Karpas-422 (cell line): ENCODE measurements around the gene PALD1. TPM values are rescaled to one million over a fixed set of nuclear protein-coding genes. Genes with fewer than 3 reads are reported as not detected.

ENCODE experiments used
- DNase-seq: peaks from one replicate; pipeline ENCODE4 v3.0.0-alpha.2; 2015
- H2AFZ ChIP-seq: fragments of 200-600 bp; sonication (generic); 2 replicates; pipeline ENCODE4 v1.6.1; 2014; ENCODE audit warnings: antibody characterized with exemption, low read length, mixed read lengths
- H3K27ac ChIP-seq: fragments of 200-600 bp; sonication (generic); 2 replicates; pipeline ENCODE4 v1.5.1; 2014; ENCODE audit warnings: mild to moderate bottlenecking, low read length, moderate library complexity
- H3K27me3 ChIP-seq: fragments of 200-600 bp; sonication (generic); 2 replicates; pipeline ENCODE4 v1.6.1; 2014; ENCODE audit warnings: low read length, mixed read lengths
- H3K36me3 ChIP-seq: fragments of 200-600 bp; sonication (generic); 2 replicates; pipeline ENCODE4 v1.6.1; 2014; ENCODE audit warnings: low read length, mixed read lengths; ENCODE audit not compliant: insufficient read depth
- H3K4me1 ChIP-seq: fragments of 200-600 bp; sonication (generic); 2 replicates; pipeline ENCODE4 v1.6.1; 2014; ENCODE audit warnings: mild to moderate bottlenecking, low read length, mixed read lengths
- H3K4me2 ChIP-seq: fragments of 200-600 bp; sonication (generic); 2 replicates; pipeline ENCODE4 v1.6.1; 2014; ENCODE audit warnings: low read length, low read depth, mild to moderate bottlenecking; ENCODE audit not compliant: poor library complexity, severe bottlenecking
- H3K4me3 ChIP-seq: fragments of 200-600 bp; sonication (generic); 2 replicates; pipeline ENCODE4 v1.5.1; 2014; ENCODE audit warnings: mild to moderate bottlenecking, antibody characterized with exemption, low read length, mixed read lengths
- H3K79me2 ChIP-seq: fragments of 200-600 bp; sonication (generic); 2 replicates; pipeline ENCODE4 v1.6.1; 2014; ENCODE audit warnings: mild to moderate bottlenecking, low read length, mixed read lengths
- H3K9ac ChIP-seq: fragments of 200-600 bp; sonication (generic); 2 replicates; pipeline ENCODE4 v1.6.0; 2014; ENCODE audit warnings: low read length
- H3K9me2 ChIP-seq: fragments of 200-600 bp; sonication (generic), shearing (Covaris generic); replicated peaks from 2 replicates; pipeline ENCODE4 v1.6.0; 2014; ENCODE audit warnings: mild to moderate bottlenecking, low read length, moderate library complexity; ENCODE audit not compliant: insufficient read depth
- H3K9me3 ChIP-seq: fragments of 300-700, 200-600 bp; sonication (generic); 2 replicates; pipeline ENCODE4 v1.6.1; 2014; ENCODE audit warnings: low read length, mixed read lengths
- H4K20me1 ChIP-seq: fragments of 200-600 bp; sonication (generic); 2 replicates; pipeline ENCODE4 v1.6.1; 2014; ENCODE audit warnings: mild to moderate bottlenecking, antibody characterized with exemption, low read length, low read depth; ENCODE audit not compliant: insufficient read depth
- total RNA-seq: library from RNA; depleted of rRNA; stranded (reverse); fragments of >200 nt; shearing (Covaris generic); gene quantifications from 2 replicates; pipeline ENCODE4 v1.2.3, GENCODE V29; 2014; ENCODE audit warnings: low replicate concordance

The PALD1 gene
- total RNA-seq, 1 experiment from 2014 or later: 54.7 TPM

- Histone ChIP-seq H3K9me2 (no peaks in the 10 kb centered on the region), H3K4me3 (no peak overlapping the region), H3K9ac (no peak overlapping the region), H3K27ac (0 out of 2 replicates have a peak overlapping the region, but pooled peaks have one; percentile 0), H3K79me2 (peaks cover 100% of the 10 kb centered on the region), H3K27me3 (no peaks in the 10 kb centered on the region), H2AFZ (no peak overlapping the region), H3K36me3 (peaks cover 3% of the 10 kb centered on the region), H3K4me2 (no peak overlapping the region), H4K20me1 (peaks cover 4% of the 10 kb centered on the region; the same call in 1 of the 2 replicates), H3K4me1 (peaks cover 68% of the 10 kb centered on the region), H3K9me3 (no peaks in the 10 kb centered on the region)
- DNase-seq: no peak
Observed at GRCh38 chr10:70500812-70501301, 22.3 kb downstream of the PALD1 start.

GRCh38 chr10:70502406-70502805, 23.8 kb downstream of the PALD1 start:
- H3K4me2 ChIP-seq: no peak overlapping the region
- H3K9me2 ChIP-seq: no peaks in the 10 kb centered on the region
- peaks cover 96% of the 10 kb centered on the region for H3K79me2 ChIP-seq
- no peak overlapping the region for H3K4me3 ChIP-seq
- no peak overlapping the region for H2AFZ ChIP-seq
- peaks cover 4% of the 10 kb centered on the region; the same call in 1 of the 2 replicates for H4K20me1 ChIP-seq
- H3K9ac ChIP-seq: no peak overlapping the region
- H3K27ac ChIP-seq: no peak overlapping the region
- H3K36me3 ChIP-seq: no peaks in the 10 kb centered on the region
- H3K9me3 ChIP-seq: no peaks in the 10 kb centered on the region
- DNase-seq: no peak
- H3K27me3 ChIP-seq: no peaks in the 10 kb centered on the region
- H3K4me1 ChIP-seq: peaks cover 62% of the 10 kb centered on the region

- Histone ChIP-seq H3K4me1 (peaks cover 64% of the 10 kb centered on the region), H3K27me3 (no peaks in the 10 kb centered on the region), H4K20me1 (peaks cover 2% of the 10 kb centered on the region; the same call in 1 of the 2 replicates), H3K9ac (no peak overlapping the region), H3K79me2 (peaks cover 96% of the 10 kb centered on the region), H3K9me2 (no peaks in the 10 kb centered on the region), H3K9me3 (no peaks in the 10 kb centered on the region), H3K4me2 (no peak overlapping the region), H3K27ac (peak overlapping the region; percentile 36; the same call in 1 of the 2 replicates), H2AFZ (no peak overlapping the region), H3K36me3 (no peaks in the 10 kb centered on the region), H3K4me3 (no peak overlapping the region)
- no peak for DNase-seq
Observed at GRCh38 chr10:70503776-70504175, 25.2 kb downstream of the PALD1 start.

- Histone ChIP-seq H2AFZ (no peak overlapping the region), H3K27me3 (no peaks in the 10 kb centered on the region), H3K9me3 (no peaks in the 10 kb centered on the region), H3K79me2 (peaks cover 96% of the 10 kb centered on the region), H4K20me1 (no peaks in the 10 kb centered on the region; the same call in 1 of the 2 replicates), H3K9ac (no peak overlapping the region), H3K4me3 (no peak overlapping the region), H3K27ac (no peak overlapping the region), H3K4me1 (peaks cover 64% of the 10 kb centered on the region), H3K36me3 (no peaks in the 10 kb centered on the region), H3K4me2 (no peak overlapping the region), H3K9me2 (no peaks in the 10 kb centered on the region)
- no peak for DNase-seq
Observed at GRCh38 chr10:70504521-70505358, 26.2 kb downstream of the PALD1 start.

- peaks cover 96% of the 10 kb centered on the region for H3K79me2 ChIP-seq
- H4K20me1 ChIP-seq: no peaks in the 10 kb centered on the region; the same call in 1 of the 2 replicates
- no peak overlapping the region for H3K4me3 ChIP-seq
- no peak overlapping the region for H3K9ac ChIP-seq
- no peak for DNase-seq
- H3K4me1 ChIP-seq: peaks cover 66% of the 10 kb centered on the region
- H3K4me2 ChIP-seq: no peak overlapping the region
- no peaks in the 10 kb centered on the region for H3K36me3 ChIP-seq
- no peaks in the 10 kb centered on the region for H3K9me2 ChIP-seq
- H3K27me3 ChIP-seq: no peaks in the 10 kb centered on the region
- H3K27ac ChIP-seq: no peak overlapping the region
- H2AFZ ChIP-seq: no peak overlapping the region
- H3K9me3 ChIP-seq: no peaks in the 10 kb centered on the region
Observed at GRCh38 chr10:70505908-70506307, 27.3 kb downstream of the PALD1 start.

GRCh38 chr10:70507966-70508365, 29.4 kb downstream of the PALD1 start:
- peak overlapping the region; percentile 84 for H3K27ac ChIP-seq
- H3K4me1 ChIP-seq: peaks cover 76% of the 10 kb centered on the region

GRCh38 chr10:70508912-70509756, 30.6 kb downstream of the PALD1 start:
- H3K79me2 ChIP-seq: peaks cover 93% of the 10 kb centered on the region
- H3K27me3 ChIP-seq: no peaks in the 10 kb centered on the region
- peak; percentile 55 for DNase-seq
- H3K9ac ChIP-seq: peak overlapping the region; percentile 23
- no peaks in the 10 kb centered on the region for H3K36me3 ChIP-seq
- H3K4me2 ChIP-seq: peak overlapping the region; percentile 41
- H3K4me3 ChIP-seq: no peak overlapping the region
- no peaks in the 10 kb centered on the region; the same call in 1 of the 2 replicates for H4K20me1 ChIP-seq
- H3K9me3 ChIP-seq: no peaks in the 10 kb centered on the region
- H3K9me2 ChIP-seq: no peaks in the 10 kb centered on the region
- H3K27ac ChIP-seq: peak overlapping the region; percentile 84
- no peak overlapping the region for H2AFZ ChIP-seq
- peaks cover 77% of the 10 kb centered on the region for H3K4me1 ChIP-seq

More at GRCh38 chr10:70507966-70508365, 29.4 kb downstream of the PALD1 start:
- Histone ChIP-seq H3K9me3 (no peaks in the 10 kb centered on the region), H3K79me2 (peaks cover 94% of the 10 kb centered on the region), H3K36me3 (no peaks in the 10 kb centered on the region), H2AFZ (no peak overlapping the region), H3K4me3 (no peak overlapping the region), H4K20me1 (no peaks in the 10 kb centered on the region; the same call in 1 of the 2 replicates), H3K27me3 (no peaks in the 10 kb centered on the region), H3K9ac (peak overlapping the region; percentile 23; the same call in 1 of the 2 replicates), H3K4me2 (peak overlapping the region; percentile 41), H3K9me2 (no peaks in the 10 kb centered on the region)
- no peak for DNase-seq
